Skeletal muscle satellite cell (primary cell): Measurements from ENCODE around the gene COLGALT1.

Experiments
- H3K27me3 ChIP-seq: 2 replicates; pipeline ENCODE4 v1.7.0; 2013; ENCODE audit warnings: low read length; ENCODE audit not compliant: control insufficient read depth, insufficient read depth
- H3K36me3 ChIP-seq: 2 replicates; pipeline ENCODE4 v1.7.0; 2013; ENCODE audit warnings: mild to moderate bottlenecking, control low read depth, low read length; ENCODE audit not compliant: insufficient read depth
- H3K4me1 ChIP-seq: 2 replicates; pipeline ENCODE4 v1.7.0; 2013; ENCODE audit warnings: low read length; ENCODE audit not compliant: control insufficient read depth, insufficient read depth
- H3K4me2 ChIP-seq: 2 replicates; pipeline ENCODE4 v1.7.0; 2013; ENCODE audit warnings: mild to moderate bottlenecking, low read length
- H3K4me3 ChIP-seq: 2 replicates; pipeline ENCODE4 v1.7.0; 2013; ENCODE audit warnings: low read length
- H3K9ac ChIP-seq: 2 replicates; pipeline ENCODE4 v1.7.0; 2013; ENCODE audit warnings: mild to moderate bottlenecking, low read depth, low read length, moderate library complexity
- H3K9me3 ChIP-seq: replicated peaks from 2 replicates; pipeline ENCODE4 v1.7.0; 2013; ENCODE audit warnings: mild to moderate bottlenecking, control low read depth, low read length

Gene COLGALT1

GRCh38 chr19:17604372-17605025, 49.0 kb downstream of the COLGALT1 start:
- Histone ChIP-seq H3K9me3 (no peaks in the 10 kb centered on the region), H3K9ac (no peak overlapping the region), H3K36me3 (no peaks in the 10 kb centered on the region), H3K27me3 (peaks cover 43% of the 10 kb centered on the region), H3K4me3 (no peak overlapping the region), H3K4me2 (no peak overlapping the region), H3K4me1 (peaks cover 11% of the 10 kb centered on the region)

GRCh38 chr19:17605117-17605516, 49.7 kb downstream of the COLGALT1 start:
- H3K36me3 ChIP-seq = no peaks in the 10 kb centered on the region
- peaks cover 40% of the 10 kb centered on the region for H3K27me3 ChIP-seq
- no peak overlapping the region for H3K4me3 ChIP-seq
- H3K9me3 ChIP-seq = no peaks in the 10 kb centered on the region
- no peak overlapping the region for H3K4me2 ChIP-seq
- peaks cover 11% of the 10 kb centered on the region for H3K4me1 ChIP-seq
- H3K9ac ChIP-seq = no peak overlapping the region

- Histone ChIP-seq H3K9ac (no peak overlapping the region), H3K27me3 (peaks cover 39% of the 10 kb centered on the region)
Measured at GRCh38 chr19:17605761-17606589, 50.5 kb downstream of the COLGALT1 start.

GRCh38 chr19:17606590-17607185, 51.2 kb downstream of the COLGALT1 start:
- peaks cover 35% of the 10 kb centered on the region for H3K27me3 ChIP-seq
- no peaks in the 10 kb centered on the region for H3K36me3 ChIP-seq
- H3K4me1 ChIP-seq = peaks cover 11% of the 10 kb centered on the region
- H3K4me3 ChIP-seq = peak overlapping the region; percentile 67
- H3K9ac ChIP-seq = no peak overlapping the region
- H3K4me2 ChIP-seq = peak overlapping the region; percentile 85
- H3K9me3 ChIP-seq = no peaks in the 10 kb centered on the region

More at GRCh38 chr19:17605761-17606589, 50.5 kb downstream of the COLGALT1 start:
- Histone ChIP-seq H3K4me2 (peak overlapping the region; percentile 85), H3K4me1 (peaks cover 11% of the 10 kb centered on the region), H3K36me3 (no peaks in the 10 kb centered on the region), H3K9me3 (no peaks in the 10 kb centered on the region), H3K4me3 (peak overlapping the region; percentile 67)

- Histone ChIP-seq H3K4me3 (no peak overlapping the region), H3K36me3 (no peaks in the 10 kb centered on the region), H3K4me1 (peaks cover 11% of the 10 kb centered on the region), H3K9ac (no peak overlapping the region), H3K4me2 (no peak overlapping the region), H3K27me3 (peaks cover 25% of the 10 kb centered on the region), H3K9me3 (no peaks in the 10 kb centered on the region)
Measured at GRCh38 chr19:17607936-17608335, 52.5 kb downstream of the COLGALT1 start.

GRCh38 chr19:17610384-17610783, 54.9 kb downstream of the COLGALT1 start:
- Histone ChIP-seq H3K4me1 (peaks cover 11% of the 10 kb centered on the region), H3K4me3 (no peak overlapping the region), H3K4me2 (no peak overlapping the region), H3K9ac (no peak overlapping the region), H3K9me3 (no peaks in the 10 kb centered on the region), H3K36me3 (no peaks in the 10 kb centered on the region), H3K27me3 (peaks cover 5% of the 10 kb centered on the region)

GRCh38 chr19:17611462-17612244, 56.2 kb downstream of the COLGALT1 start:
- no peaks in the 10 kb centered on the region for H3K36me3 ChIP-seq
- H3K27me3 ChIP-seq = peaks cover 15% of the 10 kb centered on the region
- no peaks in the 10 kb centered on the region for H3K9me3 ChIP-seq
- no peak overlapping the region for H3K4me2 ChIP-seq
- no peaks in the 10 kb centered on the region for H3K4me1 ChIP-seq
- H3K9ac ChIP-seq = no peak overlapping the region
- H3K4me3 ChIP-seq = no peak overlapping the region

GRCh38 chr19:17614476-17614875, 59.0 kb downstream of the COLGALT1 start:
- Histone ChIP-seq H3K36me3 (no peaks in the 10 kb centered on the region), H3K4me3 (no peak overlapping the region), H3K9ac (no peak overlapping the region), H3K4me1 (no peaks in the 10 kb centered on the region), H3K27me3 (peaks cover 30% of the 10 kb centered on the region), H3K4me2 (no peak overlapping the region), H3K9me3 (no peaks in the 10 kb centered on the region)

- Histone ChIP-seq H3K4me2 (peak overlapping the region; percentile 44), H3K9me3 (no peaks in the 10 kb centered on the region), H3K27me3 (peaks cover 30% of the 10 kb centered on the region), H3K9ac (no peak overlapping the region), H3K4me3 (no peak overlapping the region), H3K4me1 (no peaks in the 10 kb centered on the region), H3K36me3 (no peaks in the 10 kb centered on the region)
Measured at GRCh38 chr19:17615889-17616685, 60.6 kb downstream of the COLGALT1 start.

- Histone ChIP-seq H3K9ac (no peak overlapping the region), H3K4me3 (no peak overlapping the region), H3K4me1 (no peaks in the 10 kb centered on the region), H3K4me2 (peak overlapping the region; percentile 44), H3K36me3 (no peaks in the 10 kb centered on the region), H3K9me3 (no peaks in the 10 kb centered on the region), H3K27me3 (peaks cover 27% of the 10 kb centered on the region)
Measured at GRCh38 chr19:17616686-17616960, 61.2 kb downstream of the COLGALT1 start.
